Panc1 (cell line): Measurements from ENCODE around the gene TRAF2. TPM values are rescaled to one million over a fixed set of nuclear protein-coding genes. Genes with fewer than 3 reads are reported as not detected.
A peak's percentile ranks its signal among the peaks of the same experiment; 100 is the strongest.
"Not testable (repeated sequence)": the region's sequence is repeated elsewhere in the genome, so short reads cannot be mapped to it uniquely, and the experiment has no call there.

Source experiments
- ATAC-seq: fragments of 200-7000 bp; cut with Tn5 transposase; 2 replicates; pipeline ENCODE4 v1.9.1; 2020; ENCODE audit warnings: mild to moderate bottlenecking, moderate library complexity
- BruUV-seq: library from RNA; stranded (reverse); fragments of 400-500 nt; replicated peaks from 2 replicates; lab custom pipeline; 2021; lab: Mats Ljungman, UMichigan
- CTCF ChIA-PET: fragments of 300-600 bp; sonication (Branson Sonifier 250); formaldehyde crosslinking; loops from one replicate; lab custom pipeline; 2022; ENCODE audit warnings: antibody characterized with exemption; lab: Charles Lee
- POLR2A ChIA-PET: fragments of 300-600 bp; sonication (Branson Sonifier 250); formaldehyde crosslinking; loops from one replicate; lab custom pipeline; 2022; ENCODE audit warnings: antibody characterized with exemption; lab: Charles Lee
- DNase-seq: peaks from one replicate; pipeline ENCODE4 v3.0.0-alpha.2; 2010; ENCODE audit warnings: low read depth, low spot score
- H3K27ac ChIP-seq: 2 replicates; pipeline ENCODE4 v1.5.1; 2011; ENCODE audit warnings: mild to moderate bottlenecking, low read length, inconsistent platforms
- H3K27me3 ChIP-seq: fragments of 200-500 bp; sonication (Bioruptor generic); 2 replicates; pipeline ENCODE4 v1.6.0; 2014; ENCODE audit warnings: low read length, inconsistent platforms; ENCODE audit not compliant: control insufficient read depth, insufficient read depth
- H3K36me3 ChIP-seq: fragments of 200-500 bp; sonication (Bioruptor generic); 2 replicates; pipeline ENCODE4 v1.5.1; 2014; ENCODE audit warnings: inconsistent platforms, mild to moderate bottlenecking, low read length, moderate library complexity; ENCODE audit not compliant: control insufficient read depth, insufficient read depth
- H3K4me1 ChIP-seq: 2 replicates; pipeline ENCODE4 v1.5.1; 2011; ENCODE audit warnings: inconsistent platforms, mild to moderate bottlenecking, low read length, moderate library complexity; ENCODE audit not compliant: control insufficient read depth, insufficient read depth
- H3K4me3 ChIP-seq, 2 experiments: 2 replicates each; pipeline ENCODE4 v1.5.1; 2011 to 2012; ENCODE audit warnings: low read depth in 2 of 2, low read length in 2 of 2, mild to moderate bottlenecking in 2 of 2, inconsistent platforms in 1 of 2, moderate library complexity in 1 of 2
- H3K9me3 ChIP-seq: fragments of 200-500 bp; sonication (Bioruptor generic); 2 replicates; pipeline ENCODE4 v1.5.1; 2014; ENCODE audit warnings: low read depth, mild to moderate bottlenecking, inconsistent platforms, low read length, moderate library complexity; ENCODE audit not compliant: control insufficient read depth, insufficient read depth
- POLR2AphosphoS5 ChIP-seq: IDR thresholded peaks from 2 replicates; pipeline ENCODE4 v1.6.1; 2012; ENCODE audit warnings: mild to moderate bottlenecking, low read depth, low read length, moderate library complexity
- REST ChIP-seq, 2 experiments: IDR thresholded peaks; 2 replicates each; pipeline ENCODE4 v1.6.1; 2011 to 2012; ENCODE audit warnings: low read depth in 2 of 2, control low read depth in 1 of 2, low read length in 1 of 2, mild to moderate bottlenecking in 1 of 2, moderate library complexity in 1 of 2; ENCODE audit not compliant: insufficient read depth in 1 of 2
- SIN3A ChIP-seq: IDR thresholded peaks from 2 replicates; pipeline ENCODE4 v1.6.1; 2012; ENCODE audit warnings: low read depth, mild to moderate bottlenecking, low read length, moderate library complexity, borderline replicate concordance; ENCODE audit not compliant: insufficient read depth
- in situ Hi-C: cut with HindIII; loops from 2 replicates; pipeline ENCODE4 v1.10.0; 2016; ENCODE audit warnings: low sequenced_read_pairs, low pct_unique_long_range_greater_than_20kb
- intact Hi-C: fragments of 100-400 bp; cut with micrococcal nuclease; formaldehyde crosslinking; loops from one replicate; pipeline ENCODE4 v1.10.0; 2022; ENCODE audit not compliant: unreplicated experiment
- total RNA-seq: library from RNA; stranded (reverse); gene quantifications from one replicate; pipeline ENCODE4 v1.2.1, GENCODE V29; 2021; ENCODE audit not compliant: unreplicated experiment
- TF ChIP-seq, protein P1 (sequence below): fragments of 450-650 bp; IDR thresholded peaks from 2 replicates; pipeline ENCODE4 v1.5.1; 2017; ENCODE audit warnings: mild to moderate bottlenecking

The TRAF2 gene
- total RNA-seq, 1 experiment from 2014 or later: 48.7 TPM

- ATAC-seq, H3K36me3 ChIP-seq, intact Hi-C loops, in situ Hi-C loops, H3K4me3 ChIP-seq, H3K27ac ChIP-seq, DNase-seq, POLR2A ChIA-PET, H3K27me3 ChIP-seq, CTCF ChIA-PET, BruUV-seq, H3K9me3 ChIP-seq: not testable (repeated sequence)
- peaks cover 26% of the 10 kb centered on the region for H3K4me1 ChIP-seq
- TF ChIP-seq, protein P1, sequence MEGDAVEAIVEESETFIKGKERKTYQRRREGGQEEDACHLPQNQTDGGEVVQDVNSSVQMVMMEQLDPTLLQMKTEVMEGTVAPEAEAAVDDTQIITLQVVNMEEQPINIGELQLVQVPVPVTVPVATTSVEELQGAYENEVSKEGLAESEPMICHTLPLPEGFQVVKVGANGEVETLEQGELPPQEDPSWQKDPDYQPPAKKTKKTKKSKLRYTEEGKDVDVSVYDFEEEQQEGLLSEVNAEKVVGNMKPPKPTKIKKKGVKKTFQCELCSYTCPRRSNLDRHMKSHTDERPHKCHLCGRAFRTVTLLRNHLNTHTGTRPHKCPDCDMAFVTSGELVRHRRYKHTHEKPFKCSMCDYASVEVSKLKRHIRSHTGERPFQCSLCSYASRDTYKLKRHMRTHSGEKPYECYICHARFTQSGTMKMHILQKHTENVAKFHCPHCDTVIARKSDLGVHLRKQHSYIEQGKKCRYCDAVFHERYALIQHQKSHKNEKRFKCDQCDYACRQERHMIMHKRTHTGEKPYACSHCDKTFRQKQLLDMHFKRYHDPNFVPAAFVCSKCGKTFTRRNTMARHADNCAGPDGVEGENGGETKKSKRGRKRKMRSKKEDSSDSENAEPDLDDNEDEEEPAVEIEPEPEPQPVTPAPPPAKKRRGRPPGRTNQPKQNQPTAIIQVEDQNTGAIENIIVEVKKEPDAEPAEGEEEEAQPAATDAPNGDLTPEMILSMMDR: peak; percentile 72
Observed at GRCh38 chr9:136843801-136844740, 42.2 kb upstream of the TRAF2 start.

DNA sequence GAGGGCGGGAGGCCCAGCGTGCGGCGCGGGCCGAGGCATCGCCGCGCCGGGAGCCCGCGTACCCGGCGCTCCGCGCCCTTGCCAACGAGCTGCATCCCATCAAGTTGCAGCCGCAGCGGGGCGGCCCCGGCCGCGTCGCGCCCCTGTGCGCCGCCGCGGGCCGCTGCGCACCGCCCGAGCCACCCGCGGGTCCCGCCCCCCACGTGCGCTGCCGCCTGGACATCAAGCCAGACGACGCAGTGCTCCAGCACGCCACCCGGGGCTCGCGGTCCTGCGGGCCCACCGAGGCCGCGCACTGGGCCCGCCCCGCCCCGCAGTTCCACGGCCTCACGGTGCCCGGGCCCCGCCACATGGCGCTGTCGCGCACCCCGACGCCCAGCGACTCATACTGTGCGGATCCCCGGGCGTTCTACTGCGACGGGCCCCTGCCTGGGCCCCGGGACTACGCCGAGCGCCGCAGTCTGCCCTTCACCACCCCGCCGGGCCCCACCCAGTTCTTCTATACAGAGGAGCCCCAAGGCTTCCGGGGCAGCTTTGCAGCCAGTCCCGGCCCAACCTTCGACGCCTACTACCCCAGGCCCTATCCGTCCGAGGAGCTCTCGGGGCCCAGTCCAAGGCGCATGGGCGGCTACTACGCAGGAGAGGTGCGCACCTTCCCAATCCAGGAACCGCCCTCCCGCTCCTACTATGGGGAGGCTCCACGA lies 41.4 kb upstream of the TRAF2 start:
- Histone ChIP-seq H3K4me1 (peaks cover 17% of the 10 kb centered on the region), H3K4me3 (no peak overlapping the region), H3K27me3 (no peaks in the 10 kb centered on the region), H3K9me3 (no peaks in the 10 kb centered on the region), H3K36me3 (no peaks in the 10 kb centered on the region), H3K27ac (no peak overlapping the region)
- ATAC-seq: no peak
- ChIA-PET POLR2A (no interaction called here), CTCF (no interaction called here)
- BruUV-seq: no TSS peak
- intact Hi-C loops (no loop called here), in situ Hi-C loops (no loop called here)
- TF ChIP-seq POLR2AphosphoS5 (no peak), REST (IDR thresholded peaks at IDR 0.05; ENCODE audit: insufficient read depth in 1 of 2, low read depth in 2 of 2, low read length in 1 of 2) (no peak), SIN3A (no peak)
- DNase-seq: no peak
